Psoas muscle (tissue), 8 donors: ENCODE data around the gene NOP56. TPM values are rescaled to one million over a fixed set of nuclear protein-coding genes. Genes with fewer than 3 reads are reported as not detected.

ENCODE experiments used
- ATAC-seq, 4 donors: fragments of 200-7000 bp; cut with Tn5 transposase; one replicate each; pipeline ENCODE4 v1.9.1; 2020; ENCODE audit warnings: moderate library complexity in 3 of 4, mild to moderate bottlenecking in 2 of 4
- DNase-seq, 2 donors: peaks; one replicate each; pipeline ENCODE4 v3.0.0-alpha.2; 2020
- H3K27ac ChIP-seq: fragments of 200-600 bp; one replicate; pipeline ENCODE4 v1.8.0; 2022
- H3K27me3 ChIP-seq, 3 donors: fragments of 200-600 bp in 1 of 3; one replicate each; pipeline versions ENCODE4 v1.6.1 to v1.8.0; 2013 to 2022; ENCODE audit warnings: low read length in 2 of 3, mild to moderate bottlenecking in 2 of 3, moderate library complexity in 1 of 3; ENCODE audit not compliant: insufficient read depth in 3 of 3
- H3K36me3 ChIP-seq, 2 donors: fragments of 200-600 bp in 1 of 2; one replicate each; pipeline versions ENCODE4 v1.6.1 to v1.8.0; 2013 to 2022; ENCODE audit warnings: low read depth in 1 of 2, mild to moderate bottlenecking in 1 of 2, moderate library complexity in 1 of 2; ENCODE audit not compliant: insufficient read depth in 1 of 2
- H3K4me1 ChIP-seq: fragments of 200-600 bp; one replicate; pipeline ENCODE4 v1.8.0; 2022
- H3K4me3 ChIP-seq: fragments of 200-600 bp; one replicate; pipeline ENCODE4 v1.8.0; 2022; ENCODE audit warnings: mild to moderate bottlenecking
- H3K9me3 ChIP-seq: fragments of 200-600 bp; one replicate; pipeline ENCODE4 v1.8.0; 2022
- CTCF ChIP-seq: fragments of 200-600 bp; IDR thresholded peaks from one replicate; pipeline ENCODE4 v1.8.0; 2022; ENCODE audit warnings: antibody characterized with exemption
- WGBS, 3 donors: extraction: QIAGEN DNeasy Blood & Tissue Kit; methylation state at CpG; one replicate each; pipeline versions ENCODE4 v1.1.6 to v1.1.7; 2013; 5-methylcytosine and 5-hydroxymethylcytosine counted together
- intact Hi-C, 2 donors: fragments of 100-400 bp; cut with DNase I; formaldehyde crosslinking; loops; one replicate each; pipeline versions ENCODE4 v1.11.0 to v1.14.2; 2022
- long read RNA-seq, 2 donors: library from polyadenylated mRNA; unstranded; transcript quantifications; one replicate each; pipeline ENCODE4 v2.0.0, GENCODE V29; 2021
- polyA plus RNA-seq, 3 donors: library from polyadenylated mRNA; stranded (reverse); fragments of 200-250 nt; gene quantifications; one replicate each; pipeline ENCODE4 v1.2.3, GENCODE V29; 2013
- total RNA-seq, 4 donors: library from RNA; stranded (reverse); fragmentation: NEBNext Ultra II Directional in 2 of 4; extraction: Animal tissue kit (Norgen Biotek cat#: 25700) in 2 of 4; gene quantifications; one replicate each; pipeline versions ENCODE4 v1.2.1 to v1.2.4, GENCODE V29; 2021 to 2023
- donor health status: healthy with polysubstance abuse.
- donor health status: DM: no; HTN: no; CAD: no; lungs with moderate emphysema.
- donor health status: Bipolar disorder and iron deficiency.
- donor health status: healthy.
- donor health status: DM: yes; HTN: yes; CAD: no.
- donor health status: DM: no; HTN: no; CAD: no.
- donor health status: DM: no; HTN: no; CAD: no.
- donor health status: DM: yes; HTN: yes; CAD: no.

The NOP56 gene, protein sequence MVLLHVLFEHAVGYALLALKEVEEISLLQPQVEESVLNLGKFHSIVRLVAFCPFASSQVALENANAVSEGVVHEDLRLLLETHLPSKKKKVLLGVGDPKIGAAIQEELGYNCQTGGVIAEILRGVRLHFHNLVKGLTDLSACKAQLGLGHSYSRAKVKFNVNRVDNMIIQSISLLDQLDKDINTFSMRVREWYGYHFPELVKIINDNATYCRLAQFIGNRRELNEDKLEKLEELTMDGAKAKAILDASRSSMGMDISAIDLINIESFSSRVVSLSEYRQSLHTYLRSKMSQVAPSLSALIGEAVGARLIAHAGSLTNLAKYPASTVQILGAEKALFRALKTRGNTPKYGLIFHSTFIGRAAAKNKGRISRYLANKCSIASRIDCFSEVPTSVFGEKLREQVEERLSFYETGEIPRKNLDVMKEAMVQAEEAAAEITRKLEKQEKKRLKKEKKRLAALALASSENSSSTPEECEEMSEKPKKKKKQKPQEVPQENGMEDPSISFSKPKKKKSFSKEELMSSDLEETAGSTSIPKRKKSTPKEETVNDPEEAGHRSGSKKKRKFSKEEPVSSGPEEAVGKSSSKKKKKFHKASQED
- total RNA-seq (100 to 1,000 TPM in 2 of 4 donors, 10 to 100 TPM in 2; 90.9 to 114 (median 102) TPM), polyA plus RNA-seq (100 to 1,000 TPM in 1 of 3 donors, 10 to 100 TPM in 2; 63.2 to 173 (median 84.1) TPM)
- long read RNA-seq, donor 1, transcript NOP56-201 (12 exons, 2,400 nt) = major isoform, 30 of 51 reads
- long read RNA-seq, donor 1, partial matches to known transcripts = 14 of 51 reads
- long read RNA-seq, donor 1, other reads (novel, unspliced or antisense) = 6 of 51 reads
- long read RNA-seq, donor 2, transcript NOP56-201 (12 exons, 2,400 nt) = major isoform, 37 of 75 reads
- long read RNA-seq, donor 2, partial matches to known transcripts = 21 of 75 reads
- long read RNA-seq, donor 2, other reads (novel, unspliced or antisense) = 13 of 75 reads

DNA sequence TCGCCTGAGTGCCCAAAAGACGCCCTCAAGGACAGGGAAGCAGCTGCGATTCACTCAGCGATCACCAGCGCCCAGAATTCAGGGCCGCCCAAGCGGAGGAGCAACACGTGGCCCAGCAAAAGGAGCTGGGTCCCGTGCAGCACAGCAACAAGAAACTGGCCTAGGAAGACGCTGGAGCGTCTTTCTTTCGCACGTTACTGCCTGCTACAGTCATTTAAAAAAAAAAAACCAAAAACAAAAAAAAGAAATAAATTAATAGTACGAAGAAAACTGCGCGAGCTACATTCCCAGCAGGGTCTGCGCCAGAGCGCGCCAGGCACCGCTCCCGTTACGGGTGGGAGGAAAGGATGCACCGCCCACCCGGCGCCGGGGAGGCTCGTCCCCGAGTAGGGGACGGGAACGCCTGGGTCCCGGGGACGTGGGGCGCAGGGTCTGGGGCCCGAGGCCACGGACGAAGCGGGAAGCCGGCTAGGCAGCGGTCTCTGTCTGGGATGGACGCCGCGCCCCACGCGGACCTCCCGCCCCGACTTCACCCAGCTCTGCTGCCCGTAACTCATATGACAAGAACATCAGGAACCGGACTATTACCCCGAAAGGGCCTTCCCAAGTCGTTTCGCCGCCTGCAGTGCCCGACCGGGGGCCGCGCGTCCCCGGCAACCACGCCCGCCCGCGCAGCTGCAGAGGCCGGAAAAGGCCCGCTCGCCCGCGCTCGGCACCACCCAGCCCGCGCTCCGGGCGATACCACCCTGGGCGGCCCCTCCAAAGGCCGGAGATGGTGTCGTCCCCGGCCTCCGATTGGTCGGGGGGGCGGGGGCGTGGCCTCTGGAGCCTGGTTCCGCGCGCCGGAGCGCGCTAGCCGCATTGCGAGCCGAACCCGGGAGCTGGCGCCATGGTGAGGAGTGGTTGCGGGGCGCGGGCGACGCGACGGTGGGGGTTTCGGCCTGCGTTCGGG lies at the start of gene NOP56:
NOP56 (plus strand) TSS at position 861 of the 952 bp plus-strand sequence; CDS start at position 890, 29 bp downstream.
- no peaks in the 10 kb centered on the region for H3K27me3 ChIP-seq
- intact Hi-C loops = loop anchor here (5.0 to 10.0 kb wide), 2 partner anchors 125 to 177 kb away; partner anchors contain the start of gene SNRPB (in 1 of the 2)
- TF ChIP-seq CTCF = no peak
- DNase-seq (peak; percentile 93 to 96), ATAC-seq (peak; percentile 96 to 99 (median 98))
- H3K9me3 ChIP-seq = no peaks in the 10 kb centered on the region
- H3K4me1 ChIP-seq = peaks cover 18% of the 10 kb centered on the region
- WGBS, 3 donors = 0 to 1% (median 0%) methylated on average over 73 to 101 of the region's 101 CpGs
- peak within 1 kb of the TSS; percentile 98 for H3K4me3 ChIP-seq
- peak within 1 kb of the TSS; percentile 95 for H3K27ac ChIP-seq
- H3K36me3 ChIP-seq = peaks cover 18 to 37% of the 10 kb centered on the region in 2 donors

GRCh38 chr20:2602746-2603145 lies 49.7 kb upstream of the NOP56 start:
- peaks cover 16% of the 10 kb centered on the region for H3K9me3 ChIP-seq
- H3K4me1 ChIP-seq = no peaks in the 10 kb centered on the region
- intact Hi-C loops = no loop called here
- no peaks in the 10 kb centered on the region for H3K36me3 ChIP-seq
- no peaks in the 10 kb centered on the region for H3K27me3 ChIP-seq
- no peak for TF ChIP-seq CTCF
- no peak overlapping the region for H3K4me3 ChIP-seq
- DNase-seq (no peak), ATAC-seq (no peak)
- 78 to 85% (median 84%) methylated on average over 4 of the region's 4 CpGs for WGBS, 3 donors
- H3K27ac ChIP-seq = no peak overlapping the region

DNA sequence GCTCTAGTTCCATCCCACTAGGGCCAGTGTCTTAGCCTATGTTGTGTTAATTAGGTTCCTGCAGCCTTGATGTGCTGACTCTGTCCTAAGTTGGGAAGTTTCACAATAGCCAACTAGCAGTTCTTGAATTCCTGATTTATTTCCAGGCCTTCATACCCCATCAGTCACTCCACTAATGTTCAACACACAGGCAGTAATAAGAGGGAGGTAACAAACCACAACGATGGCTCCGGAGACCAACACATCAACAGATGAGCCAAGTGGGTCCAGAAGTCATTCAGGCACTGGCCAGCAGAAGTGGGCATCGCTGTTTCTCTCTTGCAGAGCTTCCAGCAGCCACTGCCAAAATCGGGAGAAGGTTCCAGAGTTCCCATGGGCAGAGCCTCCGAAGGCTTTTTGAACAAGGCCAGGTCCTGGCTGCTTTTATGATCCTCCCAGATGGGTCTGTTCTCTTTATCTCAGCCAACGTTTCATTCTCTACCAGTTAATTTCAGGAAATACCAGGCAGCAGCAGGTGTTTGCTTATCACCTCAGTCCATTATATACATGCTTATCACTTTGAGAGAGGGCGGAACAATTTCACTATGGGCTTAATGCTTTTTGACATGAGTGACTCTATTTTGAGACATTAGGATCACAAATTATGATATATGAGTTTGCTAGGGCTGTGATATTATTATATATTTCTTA lies 48.5 kb upstream of the NOP56 start:
- H3K27ac ChIP-seq = no peak overlapping the region
- intact Hi-C loops = no loop called here
- H3K4me3 ChIP-seq = no peak overlapping the region
- no peaks in the 10 kb centered on the region for H3K27me3 ChIP-seq
- peaks cover 16% of the 10 kb centered on the region for H3K9me3 ChIP-seq
- no peaks in the 10 kb centered on the region for H3K4me1 ChIP-seq
- no peak for TF ChIP-seq CTCF
- WGBS, 3 donors = 34 to 58% (median 40%) methylated on average over 7 of the region's 7 CpGs
- H3K36me3 ChIP-seq = no peaks in the 10 kb centered on the region
- no peak for ATAC-seq
- no peak for DNase-seq

DNA sequence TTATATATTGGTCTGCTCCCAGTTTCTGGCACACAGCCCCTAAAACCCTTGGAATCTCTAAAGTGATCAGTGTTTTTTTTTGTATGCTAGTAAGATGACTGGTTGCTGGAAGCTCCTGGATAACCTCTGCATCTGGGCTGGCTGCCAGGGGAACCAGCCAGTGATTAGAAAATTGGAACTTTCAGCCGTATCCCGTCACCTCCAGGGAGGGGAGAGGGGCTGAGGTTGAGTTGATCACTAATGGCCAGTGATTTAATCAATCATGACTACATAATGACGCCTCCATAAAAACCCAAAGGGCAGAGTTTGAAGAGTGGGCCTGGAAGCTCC lies 48.0 kb upstream of the NOP56 start:
- Histone ChIP-seq H3K4me3 (no peak overlapping the region), H3K4me1 (no peaks in the 10 kb centered on the region), H3K9me3 (peaks cover 16% of the 10 kb centered on the region), H3K36me3 (no peaks in the 10 kb centered on the region), H3K27ac (no peak overlapping the region), H3K27me3 (no peaks in the 10 kb centered on the region)
- DNase-seq (no peak), ATAC-seq (no peak)
- intact Hi-C loops = no loop called here
- no peak for TF ChIP-seq CTCF
- WGBS, 3 donors = 43 to 47% (median 44%) methylated on average over 3 of the region's 3 CpGs
